Erythroblast (primary cell): ENCODE results near the gene RIN3.

ENCODE experiments used
- GATA1 ChIP-seq: IDR thresholded peaks from 2 replicates; pipeline ENCODE4 v1.6.1; 2011; ENCODE audit warnings: low read depth, mild to moderate bottlenecking, control low read depth, low read length, moderate library complexity
- POLR2A ChIP-seq: IDR thresholded peaks from 2 replicates; pipeline ENCODE4 v1.6.1; 2011; ENCODE audit warnings: mild to moderate bottlenecking, low read length

DNA sequence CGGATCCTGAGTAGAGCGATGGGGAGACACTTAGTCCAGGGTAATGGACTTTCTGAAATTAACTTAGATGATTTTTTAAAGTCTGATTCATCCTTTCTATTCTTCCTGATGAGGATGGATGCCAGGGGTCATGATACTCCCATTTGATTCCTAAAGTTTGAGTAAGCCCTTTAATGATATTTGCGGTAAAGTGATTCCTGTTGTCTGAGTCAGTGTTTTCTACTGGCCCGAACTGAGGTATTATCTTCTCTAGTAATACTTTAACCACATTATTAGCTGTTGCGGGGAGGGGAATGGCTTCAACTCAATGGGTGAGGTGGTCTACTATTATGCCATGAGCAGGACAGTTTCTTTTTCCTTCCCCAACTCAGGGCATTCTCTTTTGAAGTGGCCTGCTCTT is 111.6 kb downstream of the RIN3 start:
- no peak for TF ChIP-seq POLR2A
- TF ChIP-seq GATA1 = no peak
